Germinal center (tissue), 1 donor: ENCODE data around the gene CFAP54.

ENCODE experiments used
- DNase-seq: peaks from one replicate; pipeline ENCODE4 v3.0.0; 2012; ENCODE audit warnings: mixed read lengths, low spot score

The CFAP54 gene

GRCh38 chr12:96766232-96766631 lies 276.9 kb downstream of the CFAP54 start:
- no peak for DNase-seq

- no peak for DNase-seq
Measured at GRCh38 chr12:96769400-96769799, 280.0 kb downstream of the CFAP54 start.

- no peak for DNase-seq
Measured at GRCh38 chr12:96770219-96771102, 281.1 kb downstream of the CFAP54 start.

GRCh38 chr12:96773031-96773430 lies 283.7 kb downstream of the CFAP54 start:
- no peak for DNase-seq

GRCh38 chr12:96774496-96775256 lies 285.3 kb downstream of the CFAP54 start:
- DNase-seq: no peak

GRCh38 chr12:96776908-96777307 lies 287.5 kb downstream of the CFAP54 start:
- no peak for DNase-seq

- no peak for DNase-seq
Measured at GRCh38 chr12:96780330-96780729, 291.0 kb downstream of the CFAP54 start.

GRCh38 chr12:96786791-96787190 lies 297.4 kb downstream of the CFAP54 start:
- no peak for DNase-seq

- no peak for DNase-seq
Measured at GRCh38 chr12:96803969-96804368, 314.6 kb downstream of the CFAP54 start.

GRCh38 chr12:96806272-96806671 lies 316.9 kb downstream of the CFAP54 start:
- no peak for DNase-seq

- no peak for DNase-seq
Measured at GRCh38 chr12:96807741-96808140, 318.4 kb downstream of the CFAP54 start.

- DNase-seq: no peak
Measured at GRCh38 chr12:96808587-96808986, 319.2 kb downstream of the CFAP54 start.

- no peak for DNase-seq
Measured at GRCh38 chr12:96809522-96809921, 320.1 kb downstream of the CFAP54 start.

GRCh38 chr12:96810057-96810456 lies 320.7 kb downstream of the CFAP54 start:
- no peak for DNase-seq

GRCh38 chr12:96810477-96810876 lies 321.1 kb downstream of the CFAP54 start:
- no peak for DNase-seq

GRCh38 chr12:96811083-96811482 lies 321.7 kb downstream of the CFAP54 start:
- no peak for DNase-seq

GRCh38 chr12:96812153-96812552 lies 322.8 kb downstream of the CFAP54 start:
- no peak for DNase-seq

- DNase-seq: no peak
Measured at GRCh38 chr12:96814200-96814599, 324.8 kb downstream of the CFAP54 start.

GRCh38 chr12:96821592-96821991 lies 332.2 kb downstream of the CFAP54 start:
- DNase-seq: no peak

GRCh38 chr12:96822641-96823040 lies 333.3 kb downstream of the CFAP54 start:
- no peak for DNase-seq

GRCh38 chr12:96824074-96824837 lies 334.9 kb downstream of the CFAP54 start:
- no peak for DNase-seq

GRCh38 chr12:96824838-96825236 lies 335.5 kb downstream of the CFAP54 start:
- DNase-seq: no peak
